LNCAP (cell line): ENCODE measurements around the gene PRDM15.

Experiments
- TF ChIP-seq, protein P1 (sequence below): fragments of 450-650 bp; IDR thresholded peaks from 2 replicates; pipeline ENCODE4 v1.5.1; 2017; ENCODE audit warnings: mild to moderate bottlenecking

The PRDM15 gene

GRCh38 chr21:41916888-41917433 is 37.8 kb upstream of the PRDM15 start:
- TF ChIP-seq, protein P1, sequence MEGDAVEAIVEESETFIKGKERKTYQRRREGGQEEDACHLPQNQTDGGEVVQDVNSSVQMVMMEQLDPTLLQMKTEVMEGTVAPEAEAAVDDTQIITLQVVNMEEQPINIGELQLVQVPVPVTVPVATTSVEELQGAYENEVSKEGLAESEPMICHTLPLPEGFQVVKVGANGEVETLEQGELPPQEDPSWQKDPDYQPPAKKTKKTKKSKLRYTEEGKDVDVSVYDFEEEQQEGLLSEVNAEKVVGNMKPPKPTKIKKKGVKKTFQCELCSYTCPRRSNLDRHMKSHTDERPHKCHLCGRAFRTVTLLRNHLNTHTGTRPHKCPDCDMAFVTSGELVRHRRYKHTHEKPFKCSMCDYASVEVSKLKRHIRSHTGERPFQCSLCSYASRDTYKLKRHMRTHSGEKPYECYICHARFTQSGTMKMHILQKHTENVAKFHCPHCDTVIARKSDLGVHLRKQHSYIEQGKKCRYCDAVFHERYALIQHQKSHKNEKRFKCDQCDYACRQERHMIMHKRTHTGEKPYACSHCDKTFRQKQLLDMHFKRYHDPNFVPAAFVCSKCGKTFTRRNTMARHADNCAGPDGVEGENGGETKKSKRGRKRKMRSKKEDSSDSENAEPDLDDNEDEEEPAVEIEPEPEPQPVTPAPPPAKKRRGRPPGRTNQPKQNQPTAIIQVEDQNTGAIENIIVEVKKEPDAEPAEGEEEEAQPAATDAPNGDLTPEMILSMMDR = no peak

- TF ChIP-seq, protein P1 = no peak
These were observed 35.8 kb upstream of the PRDM15 start for GRCh38 chr21:41914965-41915364.

DNA sequence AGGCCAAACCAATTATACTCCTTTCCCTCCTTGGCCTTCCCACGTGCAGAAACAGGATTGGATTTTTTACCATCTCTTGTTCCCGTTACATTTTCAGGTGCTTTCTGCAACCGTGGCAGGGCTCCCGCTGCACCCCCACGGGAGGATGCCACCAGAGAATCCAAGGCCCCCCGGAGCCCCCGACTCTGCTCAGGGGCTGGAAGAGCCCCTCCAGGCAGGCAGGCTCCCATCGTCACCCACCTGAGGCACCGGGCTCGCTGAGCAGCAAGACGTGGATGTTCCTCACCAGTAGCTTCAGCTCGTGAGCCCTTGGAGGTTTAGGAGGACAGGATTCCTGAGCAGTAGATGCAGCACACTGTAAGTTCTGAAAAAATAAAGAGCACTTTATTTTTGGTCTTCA is 35.2 kb upstream of the PRDM15 start:
- TF ChIP-seq, protein P1 = no peak

- TF ChIP-seq, protein P1 = no peak
These were observed 34.1 kb upstream of the PRDM15 start for GRCh38 chr21:41913230-41913629.

- TF ChIP-seq, protein P1 = no peak
These were observed 29.7 kb upstream of the PRDM15 start for GRCh38 chr21:41908829-41909228.

DNA sequence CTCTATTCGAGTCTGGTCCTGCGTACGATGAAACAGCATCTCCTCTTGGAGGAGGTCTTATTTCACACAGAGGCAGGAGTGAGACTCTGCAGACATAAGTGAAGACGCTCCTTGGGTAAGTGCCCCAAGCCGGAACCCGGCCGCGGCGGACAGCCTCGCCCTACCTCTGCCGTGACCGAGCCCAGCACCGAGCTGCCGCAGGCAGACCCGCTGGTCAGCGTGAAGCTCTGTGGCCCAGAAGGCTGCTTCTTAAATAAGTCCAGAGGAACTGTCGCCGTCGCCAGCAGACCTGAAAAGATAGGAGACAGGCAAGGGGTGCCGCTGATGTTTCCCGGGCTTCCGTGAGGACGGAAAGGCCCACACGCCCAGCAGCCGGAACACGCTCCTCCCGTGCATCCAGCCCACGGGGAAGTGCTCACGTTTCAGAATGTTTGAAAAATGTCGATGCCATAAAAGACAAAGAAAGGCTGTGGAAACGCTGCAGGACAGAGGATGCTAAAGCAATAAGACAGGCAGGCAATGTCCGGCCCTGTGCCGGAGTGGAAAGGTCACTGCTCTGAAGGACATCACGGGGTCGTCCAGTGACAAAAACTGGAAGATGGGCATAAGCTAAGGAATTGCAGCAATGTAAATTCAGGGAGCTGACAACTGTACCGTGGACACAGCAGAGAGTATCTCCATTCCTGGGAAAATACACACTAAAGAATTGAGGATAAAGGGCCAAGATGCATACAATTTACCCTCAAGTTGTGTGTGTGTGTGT is 28.5 kb upstream of the PRDM15 start:
- TF ChIP-seq, protein P1 = no peak

DNA sequence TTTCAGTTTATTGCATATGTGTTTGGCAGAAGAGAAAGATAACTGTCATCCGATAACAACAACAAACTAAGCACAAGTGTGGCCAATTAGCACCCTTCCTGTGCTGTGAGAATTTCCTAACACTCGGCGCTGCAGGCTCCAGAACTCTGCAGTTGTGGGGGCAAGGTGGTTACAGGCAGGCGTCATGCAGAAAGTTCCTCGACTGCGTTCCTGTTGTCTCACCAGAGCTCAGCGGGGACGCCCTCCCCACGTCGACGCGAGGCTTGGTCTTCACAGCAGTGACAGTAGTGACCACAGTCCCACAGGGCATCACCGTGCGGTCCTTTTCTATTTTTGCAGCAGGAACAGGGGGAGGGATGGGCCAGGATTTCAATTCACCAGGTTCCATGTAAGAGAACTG is 27.6 kb upstream of the PRDM15 start:
- TF ChIP-seq, protein P1 = no peak
